ENCODE results near the gene TNFAIP1. TPM values are rescaled to one million over a fixed set of nuclear protein-coding genes. Genes with fewer than 3 reads are reported as not detected.

TNFAIP1 gene
- total and polyA plus RNA-seq, 2 donors (not counting 1 experiment from before 2014, with no cell fraction given) = 23.0 to 40.7 TPM

DNA sequence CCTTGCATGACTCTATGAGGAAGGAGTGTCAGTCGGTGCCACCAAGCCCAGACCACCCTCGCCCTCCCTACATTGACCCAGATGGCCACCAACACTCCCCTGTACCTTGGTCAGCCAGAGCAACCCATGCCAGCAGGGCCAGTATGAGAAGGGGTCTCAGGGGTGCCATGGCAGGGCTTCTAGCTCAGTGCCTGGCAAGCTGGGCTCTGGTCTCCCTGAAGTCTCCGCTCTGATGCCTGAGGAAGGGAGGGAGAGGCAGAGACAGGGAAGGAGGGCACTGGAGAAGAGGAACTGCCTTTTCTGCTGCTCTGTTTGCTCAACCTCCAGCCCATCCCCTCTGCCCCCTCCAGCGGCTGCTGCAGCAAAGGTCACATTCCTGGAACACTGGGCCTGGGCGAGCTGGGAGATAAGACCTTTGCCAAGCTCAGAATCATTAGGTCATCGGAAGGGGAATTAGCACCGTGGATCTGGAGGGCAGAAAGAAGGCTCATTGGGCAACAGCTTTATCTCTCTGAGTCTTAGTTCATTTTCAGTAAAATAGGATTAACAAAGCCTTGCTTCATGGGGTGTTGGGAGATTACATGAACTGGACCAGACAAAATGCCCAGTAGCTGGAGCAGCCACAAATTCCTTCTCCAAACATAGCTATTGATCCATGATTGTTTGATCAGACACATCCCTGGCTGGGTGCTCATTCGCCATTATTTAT is 34.6 kb downstream of the TNFAIP1 start, which contains the start of gene VTN:
VTN (minus strand) TSS at position 273 of the 709 bp plus-strand sequence; CDS start at position 169, 104 bp downstream.
- H3K9me3 ChIP-seq (ENCODE audit: control insufficient read depth, insufficient read depth, low read depth, low read length) = no peaks in the 10 kb centered on the region
- no peaks in the 10 kb centered on the region for H3K27me3 ChIP-seq (ENCODE audit: control insufficient read depth, insufficient read depth, low read length)
- H3K4me3 ChIP-seq (replicated peaks in 1 of 4; ENCODE audit: control extremely low read depth in 1 of 4, insufficient read depth in 1 of 4, low read depth in 3 of 4, low read length in 4 of 4) = peak within 1 kb of the TSS in 3 of 4 experiments; percentile 62 to 72 (median 66)
- H3K9ac ChIP-seq (ENCODE audit: insufficient read depth, low read length) = no peak within 1 kb of the TSS
- H3K36me3 ChIP-seq (ENCODE audit: control insufficient read depth, insufficient read depth, low read length) = no peaks in the 10 kb centered on the region
- peaks cover 4% of the 10 kb centered on the region for H3K79me2 ChIP-seq (ENCODE audit: control insufficient read depth, insufficient read depth, low read length)
- H3K4me2 ChIP-seq (ENCODE audit: extremely low read depth, insufficient read depth, low read length) = peak within 1 kb of the TSS; percentile 54
- no peaks in the 10 kb centered on the region for H4K20me1 ChIP-seq (ENCODE audit: control insufficient read depth, extremely low read depth, insufficient read depth, low read length)
- no peak within 1 kb of the TSS for H2AFZ ChIP-seq (ENCODE audit: low read length)
- peaks cover 9% of the 10 kb centered on the region for H3K4me1 ChIP-seq (ENCODE audit: control insufficient read depth, extremely low read depth, insufficient read depth, low read length)
- peak; percentile 25 to 26 for DNase-seq (ENCODE audit: low read depth in 2 of 2)
- no peak for TF ChIP-seq EZH2 (IDR thresholded peaks at IDR 0.05; ENCODE audit: low read length, missing control alignments)
- TF ChIP-seq, protein P1, sequence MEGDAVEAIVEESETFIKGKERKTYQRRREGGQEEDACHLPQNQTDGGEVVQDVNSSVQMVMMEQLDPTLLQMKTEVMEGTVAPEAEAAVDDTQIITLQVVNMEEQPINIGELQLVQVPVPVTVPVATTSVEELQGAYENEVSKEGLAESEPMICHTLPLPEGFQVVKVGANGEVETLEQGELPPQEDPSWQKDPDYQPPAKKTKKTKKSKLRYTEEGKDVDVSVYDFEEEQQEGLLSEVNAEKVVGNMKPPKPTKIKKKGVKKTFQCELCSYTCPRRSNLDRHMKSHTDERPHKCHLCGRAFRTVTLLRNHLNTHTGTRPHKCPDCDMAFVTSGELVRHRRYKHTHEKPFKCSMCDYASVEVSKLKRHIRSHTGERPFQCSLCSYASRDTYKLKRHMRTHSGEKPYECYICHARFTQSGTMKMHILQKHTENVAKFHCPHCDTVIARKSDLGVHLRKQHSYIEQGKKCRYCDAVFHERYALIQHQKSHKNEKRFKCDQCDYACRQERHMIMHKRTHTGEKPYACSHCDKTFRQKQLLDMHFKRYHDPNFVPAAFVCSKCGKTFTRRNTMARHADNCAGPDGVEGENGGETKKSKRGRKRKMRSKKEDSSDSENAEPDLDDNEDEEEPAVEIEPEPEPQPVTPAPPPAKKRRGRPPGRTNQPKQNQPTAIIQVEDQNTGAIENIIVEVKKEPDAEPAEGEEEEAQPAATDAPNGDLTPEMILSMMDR (conservative IDR thresholded peaks at IDR 0.05 in 1 of 2, IDR thresholded peaks at IDR 0.05 in 1 of 2; ENCODE audit: low read depth in 1 of 2, low read length in 2 of 2) = no peak
- H3K27ac ChIP-seq (ENCODE audit: insufficient read depth, low read length) = no peak within 1 kb of the TSS

DNA sequence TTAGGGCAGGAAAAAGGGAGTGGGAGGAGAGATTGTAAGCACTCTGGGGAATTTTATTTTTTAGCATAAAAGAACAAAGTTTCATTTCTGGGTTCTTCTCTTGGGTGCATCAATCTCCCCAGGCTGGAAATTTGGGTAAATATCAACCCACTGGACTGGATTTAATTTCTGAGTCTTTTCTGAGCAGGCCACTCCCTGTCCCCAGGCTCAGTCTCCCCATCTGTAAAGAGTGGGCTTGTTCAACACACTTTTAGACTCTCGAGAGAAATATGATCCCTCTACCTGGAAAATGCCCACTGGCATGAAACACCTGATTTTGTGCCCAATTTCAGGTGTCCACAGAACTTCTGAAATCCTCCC is 35.2 kb downstream of the TNFAIP1 start:
- Histone ChIP-seq H3K27ac (ENCODE audit: insufficient read depth, low read length) (no peak overlapping the region), H3K4me1 (ENCODE audit: control insufficient read depth, extremely low read depth, insufficient read depth, low read length) (peaks cover 9% of the 10 kb centered on the region), H3K9ac (ENCODE audit: insufficient read depth, low read length) (no peak overlapping the region), H3K4me3 (replicated peaks in 1 of 4; ENCODE audit: control extremely low read depth in 1 of 4, insufficient read depth in 1 of 4, low read depth in 3 of 4, low read length in 4 of 4) (peak overlapping the region in 2 of 4 experiments; percentile 62 to 72), H3K27me3 (ENCODE audit: control insufficient read depth, insufficient read depth, low read length) (no peaks in the 10 kb centered on the region), H3K36me3 (ENCODE audit: control insufficient read depth, insufficient read depth, low read length) (no peaks in the 10 kb centered on the region), H3K79me2 (ENCODE audit: control insufficient read depth, insufficient read depth, low read length) (peaks cover 4% of the 10 kb centered on the region), H3K9me3 (ENCODE audit: control insufficient read depth, insufficient read depth, low read depth, low read length) (no peaks in the 10 kb centered on the region), H4K20me1 (ENCODE audit: control insufficient read depth, extremely low read depth, insufficient read depth, low read length) (no peaks in the 10 kb centered on the region), H3K4me2 (ENCODE audit: extremely low read depth, insufficient read depth, low read length) (peak overlapping the region; percentile 54), H2AFZ (ENCODE audit: low read length) (no peak overlapping the region)
- DNase-seq (ENCODE audit: low read depth in 2 of 2) = no peak
- no peak for TF ChIP-seq EZH2 (IDR thresholded peaks at IDR 0.05; ENCODE audit: low read length, missing control alignments)
- TF ChIP-seq, protein P1 (conservative IDR thresholded peaks at IDR 0.05 in 1 of 2, IDR thresholded peaks at IDR 0.05 in 1 of 2; ENCODE audit: low read depth in 1 of 2, low read length in 2 of 2) = no peak

DNA sequence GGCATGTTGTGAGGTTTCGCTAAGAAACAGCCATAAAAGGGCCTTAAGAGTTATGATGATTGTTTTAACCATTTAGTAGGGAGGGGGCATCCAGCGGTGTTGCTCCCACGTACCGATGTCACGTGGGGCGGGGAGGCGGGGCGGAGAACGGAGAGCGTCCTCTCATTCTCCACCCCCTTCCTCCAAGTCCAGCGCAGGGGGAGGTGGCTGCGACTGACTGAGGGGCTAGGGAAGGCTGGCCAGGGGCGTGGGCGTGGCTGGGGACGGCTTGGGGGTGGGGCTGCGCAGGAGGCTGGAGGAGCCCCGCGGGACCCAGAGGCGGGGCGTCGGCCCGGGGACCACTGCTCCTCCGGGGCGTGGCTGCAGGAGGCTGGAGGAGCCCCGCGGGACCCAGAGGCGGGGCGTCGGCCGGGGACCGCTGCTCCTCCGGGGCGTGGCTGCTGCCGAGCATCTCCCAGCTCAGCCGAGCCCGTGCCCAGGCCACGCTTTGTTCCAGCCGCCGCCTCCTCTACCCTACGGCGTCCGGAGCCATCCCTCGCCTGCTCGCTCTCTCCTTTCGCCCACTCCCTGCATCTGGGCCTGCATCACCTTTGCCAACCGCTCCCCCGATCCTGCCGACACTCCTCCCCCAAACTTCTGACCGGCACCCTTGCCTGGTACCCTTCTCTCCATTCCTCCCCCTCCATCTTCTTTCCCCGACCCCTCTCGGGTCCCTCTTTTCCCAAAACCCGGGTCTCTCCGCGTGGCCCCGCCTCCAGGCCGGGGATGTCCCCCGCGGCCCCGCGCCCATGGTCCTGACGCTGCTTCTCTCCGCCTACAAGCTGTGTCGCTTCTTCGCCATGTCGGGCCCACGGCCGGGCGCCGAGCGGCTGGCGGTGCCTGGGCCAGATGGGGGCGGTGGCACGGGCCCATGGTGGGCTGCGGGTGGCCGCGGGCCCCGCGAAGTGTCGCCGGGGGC is 36.0 kb downstream of the TNFAIP1 start, which contains the start of gene SARM1:
SARM1 (plus strand) TSS at position 450 of the 958 bp plus-strand sequence; CDS start at position 789, 339 bp downstream.
- peak within 1 kb of the TSS; percentile 63 to 72 (median 67) for H3K4me3 ChIP-seq (replicated peaks in 1 of 4; ENCODE audit: control extremely low read depth in 1 of 4, insufficient read depth in 1 of 4, low read depth in 3 of 4, low read length in 4 of 4)
- H2AFZ ChIP-seq (ENCODE audit: low read length) = peak within 1 kb of the TSS; percentile 75
- no peak within 1 kb of the TSS for H3K27ac ChIP-seq (ENCODE audit: insufficient read depth, low read length)
- no peaks in the 10 kb centered on the region for H3K9me3 ChIP-seq (ENCODE audit: control insufficient read depth, insufficient read depth, low read depth, low read length)
- H3K4me1 ChIP-seq (ENCODE audit: control insufficient read depth, extremely low read depth, insufficient read depth, low read length) = peaks cover 9% of the 10 kb centered on the region
- peaks cover 4% of the 10 kb centered on the region for H3K79me2 ChIP-seq (ENCODE audit: control insufficient read depth, insufficient read depth, low read length)
- DNase-seq (ENCODE audit: low read depth in 2 of 2) = peak; percentile 89 to 90
- peak within 1 kb of the TSS; percentile 55 for H3K9ac ChIP-seq (ENCODE audit: insufficient read depth, low read length)
- no peaks in the 10 kb centered on the region for H3K36me3 ChIP-seq (ENCODE audit: control insufficient read depth, insufficient read depth, low read length)
- peak within 1 kb of the TSS; percentile 95 for H3K4me2 ChIP-seq (ENCODE audit: extremely low read depth, insufficient read depth, low read length)
- no peaks in the 10 kb centered on the region for H4K20me1 ChIP-seq (ENCODE audit: control insufficient read depth, extremely low read depth, insufficient read depth, low read length)
- no peaks in the 10 kb centered on the region for H3K27me3 ChIP-seq (ENCODE audit: control insufficient read depth, insufficient read depth, low read length)
- no peak for TF ChIP-seq EZH2 (IDR thresholded peaks at IDR 0.05; ENCODE audit: low read length, missing control alignments)
- TF ChIP-seq, protein P1 (conservative IDR thresholded peaks at IDR 0.05 in 1 of 2, IDR thresholded peaks at IDR 0.05 in 1 of 2; ENCODE audit: low read depth in 1 of 2, low read length in 2 of 2) = no peak

Measured in fibroblast of lung (primary cell).